ENCODE measurements around the gene PIP4K2A. TPM values are rescaled to one million over a fixed set of nuclear protein-coding genes. Genes with fewer than 3 reads are reported as not detected.

The PIP4K2A gene
- total RNA-seq, 1 donor from 2014 or later: 44.1 TPM

GRCh38 chr10:22727112-22727511, 12.7 kb upstream of the PIP4K2A start:
- Mint-ChIP-seq H3K4me3 (ENCODE audit: unreplicated experiment) (no peak overlapping the region), H3K9me3 (ENCODE audit: low read depth) (no peaks in the 10 kb centered on the region), H3K36me3 (ENCODE audit: low read depth) (no peaks in the 10 kb centered on the region), H3K27me3 (ENCODE audit: low read depth) (peaks cover 4% of the 10 kb centered on the region), H3K4me1 (ENCODE audit: low read depth) (no peaks in the 10 kb centered on the region), H3K27ac (ENCODE audit: unreplicated experiment) (no peak overlapping the region)
- no peak for TF ChIP-seq CTCF (IDR thresholded peaks at IDR 0.05)
- DNase-seq (ENCODE audit: low spot score): no peak

DNA sequence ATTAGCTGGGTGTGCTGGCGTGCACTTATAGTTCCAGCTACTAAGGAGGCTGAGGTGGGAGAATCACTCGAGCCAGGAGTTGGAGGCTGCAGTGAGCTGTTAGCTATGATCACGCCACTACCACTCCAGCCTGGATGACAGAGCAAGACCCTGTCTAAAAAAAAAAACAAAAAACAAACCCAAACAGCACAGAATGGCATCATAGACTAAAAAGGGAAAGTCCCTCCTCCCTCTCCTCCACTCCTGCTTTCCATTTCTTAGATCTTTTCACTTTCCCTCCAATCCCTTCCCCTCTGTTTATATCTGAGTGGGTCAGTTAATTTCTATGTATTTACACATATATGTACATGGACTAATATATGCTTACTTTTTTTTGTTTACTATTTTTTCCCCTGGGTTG, 10.4 kb upstream of the PIP4K2A start:
- H3K4me3 Mint-ChIP-seq (ENCODE audit: unreplicated experiment): no peak overlapping the region
- H3K9me3 Mint-ChIP-seq (ENCODE audit: low read depth): no peaks in the 10 kb centered on the region
- no peak for TF ChIP-seq CTCF (IDR thresholded peaks at IDR 0.05)
- H3K36me3 Mint-ChIP-seq (ENCODE audit: low read depth): no peaks in the 10 kb centered on the region
- peaks cover 4% of the 10 kb centered on the region for H3K27me3 Mint-ChIP-seq (ENCODE audit: low read depth)
- no peak overlapping the region for H3K27ac Mint-ChIP-seq (ENCODE audit: unreplicated experiment)
- H3K4me1 Mint-ChIP-seq (ENCODE audit: low read depth): no peaks in the 10 kb centered on the region
- DNase-seq (ENCODE audit: low spot score): no peak

GRCh38 chr10:22723783-22724182, 9.4 kb upstream of the PIP4K2A start:
- no peak overlapping the region for H3K4me3 Mint-ChIP-seq (ENCODE audit: unreplicated experiment)
- peaks cover 4% of the 10 kb centered on the region for H3K27me3 Mint-ChIP-seq (ENCODE audit: low read depth)
- H3K36me3 Mint-ChIP-seq (ENCODE audit: low read depth): no peaks in the 10 kb centered on the region
- no peak for TF ChIP-seq CTCF (IDR thresholded peaks at IDR 0.05)
- no peaks in the 10 kb centered on the region for H3K4me1 Mint-ChIP-seq (ENCODE audit: low read depth)
- no peak overlapping the region for H3K27ac Mint-ChIP-seq (ENCODE audit: unreplicated experiment)
- H3K9me3 Mint-ChIP-seq (ENCODE audit: low read depth): no peaks in the 10 kb centered on the region
- no peak for DNase-seq (ENCODE audit: low spot score)

DNA sequence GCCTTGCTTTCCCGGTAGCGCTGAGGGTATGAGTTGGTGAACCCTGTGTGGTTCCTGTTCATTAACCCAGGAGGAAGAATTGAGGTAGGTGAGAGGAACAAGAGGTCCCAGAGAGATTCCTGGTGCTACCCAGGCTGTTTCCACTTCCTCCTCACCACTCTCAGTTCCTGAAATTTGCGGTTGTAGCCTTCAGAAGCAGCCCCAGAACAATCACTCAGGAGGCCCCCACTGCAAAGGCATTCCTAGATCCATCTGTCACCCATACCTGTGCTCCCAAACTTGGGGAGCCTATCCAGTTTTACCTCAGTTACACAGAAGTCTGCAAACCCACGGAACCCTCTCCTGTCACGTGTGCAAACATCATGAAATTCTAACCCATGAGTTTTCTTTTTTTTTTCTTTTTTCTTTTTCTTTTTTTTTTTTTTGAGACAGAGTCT, 9.0 kb upstream of the PIP4K2A start:
- no peak overlapping the region for H3K27ac Mint-ChIP-seq (ENCODE audit: unreplicated experiment)
- TF ChIP-seq CTCF (IDR thresholded peaks at IDR 0.05): no peak
- no peaks in the 10 kb centered on the region for H3K9me3 Mint-ChIP-seq (ENCODE audit: low read depth)
- H3K4me3 Mint-ChIP-seq (ENCODE audit: unreplicated experiment): no peak overlapping the region
- no peak for DNase-seq (ENCODE audit: low spot score)
- no peaks in the 10 kb centered on the region for H3K36me3 Mint-ChIP-seq (ENCODE audit: low read depth)
- no peaks in the 10 kb centered on the region for H3K4me1 Mint-ChIP-seq (ENCODE audit: low read depth)
- H3K27me3 Mint-ChIP-seq (ENCODE audit: low read depth): peaks cover 4% of the 10 kb centered on the region

DNA sequence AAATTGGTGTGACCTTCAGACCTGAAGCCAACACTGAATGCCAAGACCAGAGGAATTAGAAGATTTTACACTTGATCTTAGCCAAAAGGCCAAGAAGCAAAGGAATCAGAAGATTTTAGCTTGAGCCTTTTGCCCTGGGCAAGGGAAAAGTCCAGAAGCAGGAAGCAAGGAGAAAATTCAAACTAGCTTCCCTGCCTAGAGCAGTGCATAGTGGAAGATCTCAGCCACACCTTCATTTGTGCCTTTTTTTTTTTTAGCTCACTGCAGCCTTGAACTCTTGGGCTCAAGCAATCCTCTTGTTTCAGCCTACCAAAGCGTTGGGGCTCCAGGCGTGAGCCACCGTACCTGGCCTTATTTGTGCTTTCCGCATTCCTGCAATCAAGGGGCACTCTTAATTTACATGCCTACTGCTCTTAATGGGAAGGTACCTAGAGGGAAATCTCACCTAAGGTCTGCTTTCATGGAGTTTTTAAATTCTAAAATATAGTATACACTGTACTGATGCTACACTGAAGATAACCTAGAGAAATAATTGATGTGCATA, 8.3 kb upstream of the PIP4K2A start:
- H3K9me3 Mint-ChIP-seq (ENCODE audit: low read depth): no peaks in the 10 kb centered on the region
- no peaks in the 10 kb centered on the region for H3K36me3 Mint-ChIP-seq (ENCODE audit: low read depth)
- no peaks in the 10 kb centered on the region for H3K4me1 Mint-ChIP-seq (ENCODE audit: low read depth)
- no peak for TF ChIP-seq CTCF (IDR thresholded peaks at IDR 0.05)
- H3K27ac Mint-ChIP-seq (ENCODE audit: unreplicated experiment): no peak overlapping the region
- H3K4me3 Mint-ChIP-seq (ENCODE audit: unreplicated experiment): no peak overlapping the region
- H3K27me3 Mint-ChIP-seq (ENCODE audit: low read depth): peaks cover 4% of the 10 kb centered on the region
- DNase-seq (ENCODE audit: low spot score): no peak

Measured in chondrocyte (in vitro differentiated cells).